ENCODE measurements around the gene PTGDR2. TPM values are rescaled to one million over a fixed set of nuclear protein-coding genes. Genes with fewer than 3 reads are reported as not detected.

The PTGDR2 gene
- total RNA-seq, 1 donor from 2014 or later, result 0.52 TPM

GRCh38 chr11:60810569-60810968 lies 45.2 kb downstream of the PTGDR2 start:
- no peak overlapping the region for H3K9ac ChIP-seq (ENCODE audit: low read depth in 1 of 3, low read length in 3 of 3)
- no peaks in the 10 kb centered on the region for H3K36me3 ChIP-seq (ENCODE audit: control insufficient read depth in 3 of 3, insufficient read depth in 3 of 3, low read length in 3 of 3)
- H3K9me3 ChIP-seq (ENCODE audit: control insufficient read depth in 3 of 3, low read length in 3 of 3), result no peaks in the 10 kb centered on the region
- H3K4me3 ChIP-seq (ENCODE audit: low read length in 3 of 3), result no peak overlapping the region
- H3K27ac ChIP-seq (ENCODE audit: low read depth, low read length), result no peak overlapping the region
- H3K27me3 ChIP-seq (ENCODE audit: control insufficient read depth in 3 of 3, insufficient read depth in 3 of 3, low read length in 3 of 3), result peaks cover 0 to 6% (median 2%) of the 10 kb centered on the region in 3 donors
- H3K4me1 ChIP-seq (ENCODE audit: control insufficient read depth in 3 of 3, insufficient read depth in 3 of 3, low read length in 3 of 3), result no peaks in the 10 kb centered on the region

GRCh38 chr11:60810151-60810550 lies 45.6 kb downstream of the PTGDR2 start:
- Histone ChIP-seq H3K9me3 (ENCODE audit: control insufficient read depth in 3 of 3, low read length in 3 of 3) (no peaks in the 10 kb centered on the region), H3K4me3 (ENCODE audit: low read length in 3 of 3) (no peak overlapping the region), H3K9ac (ENCODE audit: low read depth in 1 of 3, low read length in 3 of 3) (no peak overlapping the region), H3K36me3 (ENCODE audit: control insufficient read depth in 3 of 3, insufficient read depth in 3 of 3, low read length in 3 of 3) (no peaks in the 10 kb centered on the region), H3K27me3 (ENCODE audit: control insufficient read depth in 3 of 3, insufficient read depth in 3 of 3, low read length in 3 of 3) (peaks cover 0 to 6% (median 2%) of the 10 kb centered on the region in 3 donors), H3K27ac (ENCODE audit: low read depth, low read length) (no peak overlapping the region), H3K4me1 (ENCODE audit: control insufficient read depth in 3 of 3, insufficient read depth in 3 of 3, low read length in 3 of 3) (no peaks in the 10 kb centered on the region)

GRCh38 chr11:60809691-60810090 lies 46.1 kb downstream of the PTGDR2 start:
- Histone ChIP-seq H3K4me3 (ENCODE audit: low read length in 3 of 3) (no peak overlapping the region), H3K9ac (ENCODE audit: low read depth in 1 of 3, low read length in 3 of 3) (no peak overlapping the region)

GRCh38 chr11:60809249-60809648 lies 46.5 kb downstream of the PTGDR2 start:
- Histone ChIP-seq H3K4me3 (ENCODE audit: low read length in 3 of 3) (no peak overlapping the region), H3K27me3 (ENCODE audit: control insufficient read depth in 3 of 3, insufficient read depth in 3 of 3, low read length in 3 of 3) (peaks cover 0 to 6% (median 2%) of the 10 kb centered on the region in 3 donors), H3K27ac (ENCODE audit: low read depth, low read length) (no peak overlapping the region), H3K36me3 (ENCODE audit: control insufficient read depth in 3 of 3, insufficient read depth in 3 of 3, low read length in 3 of 3) (no peaks in the 10 kb centered on the region), H3K4me1 (ENCODE audit: control insufficient read depth in 3 of 3, insufficient read depth in 3 of 3, low read length in 3 of 3) (no peaks in the 10 kb centered on the region), H3K9ac (ENCODE audit: low read depth in 1 of 3, low read length in 3 of 3) (no peak overlapping the region), H3K9me3 (ENCODE audit: control insufficient read depth in 3 of 3, low read length in 3 of 3) (no peaks in the 10 kb centered on the region)

More at GRCh38 chr11:60809691-60810090, 46.1 kb downstream of the PTGDR2 start:
- Histone ChIP-seq H3K4me1 (ENCODE audit: control insufficient read depth in 3 of 3, insufficient read depth in 3 of 3, low read length in 3 of 3) (no peaks in the 10 kb centered on the region), H3K27me3 (ENCODE audit: control insufficient read depth in 3 of 3, insufficient read depth in 3 of 3, low read length in 3 of 3) (peaks cover 0 to 6% (median 2%) of the 10 kb centered on the region in 3 donors), H3K27ac (ENCODE audit: low read depth, low read length) (no peak overlapping the region), H3K9me3 (ENCODE audit: control insufficient read depth in 3 of 3, low read length in 3 of 3) (no peaks in the 10 kb centered on the region), H3K36me3 (ENCODE audit: control insufficient read depth in 3 of 3, insufficient read depth in 3 of 3, low read length in 3 of 3) (no peaks in the 10 kb centered on the region)

- H3K9ac ChIP-seq (ENCODE audit: low read depth in 1 of 3, low read length in 3 of 3), result no peak overlapping the region
- H3K36me3 ChIP-seq (ENCODE audit: control insufficient read depth in 3 of 3, insufficient read depth in 3 of 3, low read length in 3 of 3), result no peaks in the 10 kb centered on the region
- H3K4me1 ChIP-seq (ENCODE audit: control insufficient read depth in 3 of 3, insufficient read depth in 3 of 3, low read length in 3 of 3), result no peaks in the 10 kb centered on the region
- no peak overlapping the region for H3K4me3 ChIP-seq (ENCODE audit: low read length in 3 of 3)
- H3K27me3 ChIP-seq (ENCODE audit: control insufficient read depth in 3 of 3, insufficient read depth in 3 of 3, low read length in 3 of 3), result peaks cover 0 to 12% (median 6%) of the 10 kb centered on the region in 3 donors
- H3K9me3 ChIP-seq (ENCODE audit: control insufficient read depth in 3 of 3, low read length in 3 of 3), result peaks cover 0 to 3% (median 0%) of the 10 kb centered on the region in 3 donors
- no peak overlapping the region for H3K27ac ChIP-seq (ENCODE audit: low read depth, low read length)
Observed at GRCh38 chr11:60803273-60803936, 52.3 kb downstream of the PTGDR2 start.

GRCh38 chr11:60801194-60801593 lies 54.6 kb downstream of the PTGDR2 start:
- Histone ChIP-seq H3K36me3 (ENCODE audit: control insufficient read depth in 3 of 3, insufficient read depth in 3 of 3, low read length in 3 of 3) (no peaks in the 10 kb centered on the region), H3K4me1 (ENCODE audit: control insufficient read depth in 3 of 3, insufficient read depth in 3 of 3, low read length in 3 of 3) (no peaks in the 10 kb centered on the region), H3K4me3 (ENCODE audit: low read length in 3 of 3) (no peak overlapping the region), H3K27ac (ENCODE audit: low read depth, low read length) (no peak overlapping the region), H3K9ac (ENCODE audit: low read depth in 1 of 3, low read length in 3 of 3) (no peak overlapping the region), H3K27me3 (ENCODE audit: control insufficient read depth in 3 of 3, insufficient read depth in 3 of 3, low read length in 3 of 3) (peaks cover 0 to 12% (median 6%) of the 10 kb centered on the region in 3 donors), H3K9me3 (ENCODE audit: control insufficient read depth in 3 of 3, low read length in 3 of 3) (peaks cover 0 to 3% (median 0%) of the 10 kb centered on the region in 3 donors)

Other genes starting within 250 kb of the PTGDR2 start
- 3.7 TPM for gene MS4A8, start 156.3 kb downstream of the PTGDR2 start, total RNA-seq
- gene MS4A18, start 131.2 kb downstream of the PTGDR2 start, total RNA-seq, result not detected
- not detected for gene MS4A15, start 99.1 kb downstream of the PTGDR2 start, total RNA-seq
- gene MS4A10, start 70.6 kb downstream of the PTGDR2 start, total RNA-seq, result not detected
- 4.7 TPM for gene CCDC86, start 13.8 kb downstream of the PTGDR2 start, total RNA-seq
- not detected for gene ZP1, start 11.6 kb upstream of the PTGDR2 start, total RNA-seq
- 27.7 TPM for gene PRPF19, start 50.6 kb upstream of the PTGDR2 start, total RNA-seq
- 45.4 TPM for gene TMEM109, start 58.2 kb upstream of the PTGDR2 start, total RNA-seq
- 14.6 TPM for gene TMEM132A, start 68.5 kb upstream of the PTGDR2 start, total RNA-seq
- gene SLC15A3, start 96.2 kb upstream of the PTGDR2 start, total RNA-seq, result 16.7 TPM
- gene CD6, start 115.7 kb upstream of the PTGDR2 start, total RNA-seq, result under 0.01 TPM
- not detected for gene CD5, start 246.5 kb upstream of the PTGDR2 start, total RNA-seq

Data from skeletal muscle tissue (tissue), 4 donors.